T-cell (primary cell): ENCODE results near the gene IQSEC2. TPM values are rescaled to one million over a fixed set of nuclear protein-coding genes. Genes with fewer than 3 reads are reported as not detected.

Source experiments
- ATAC-seq, 4 experiments: fragments of 200-7000 bp in 3 of 4; fragments of 150-1000 bp in 1 of 4; cut with Tn5 transposase; replicated peaks in 1 of 4; 1 replicate in 3 of 4; 2 replicates in 1 of 4; pipeline ENCODE4 v1.10.0; 2021; ENCODE audit warnings: moderate library complexity in 3 of 4, mild to moderate bottlenecking in 2 of 4, moderate number of reproducible peaks in 1 of 4
- CTCF ChIA-PET, 2 donors: fragments of 300-600 bp; sonication (Branson Sonifier 250); formaldehyde crosslinking; loops; one replicate each; lab custom pipeline; 2022; ENCODE audit warnings: antibody characterized with exemption in 2 of 2; lab: Charles Lee
- POLR2A ChIA-PET, 2 donors: fragments of 300-600 bp; sonication (Branson Sonifier 250); formaldehyde crosslinking; loops; one replicate each; lab custom pipeline; 2022; ENCODE audit warnings: antibody characterized with exemption in 2 of 2; lab: Charles Lee
- DNase-seq, 35 experiments: peaks; one replicate each; pipeline versions ENCODE4 v3.0.0 to v3.0.0-alpha.2; 2013 to 2023
- H3K27ac ChIP-seq: one replicate; pipeline ENCODE4 v1.5.1; 2013; ENCODE audit warnings: low read length
- H3K27me3 ChIP-seq, 2 experiments: replicated peaks in 1 of 2; 1 replicate in 1 of 2; 2 replicates in 1 of 2; pipeline versions ENCODE4 v1.6.1 to v1.7.0; 2013; ENCODE audit warnings: low read length in 1 of 2, mixed read lengths in 1 of 2; ENCODE audit not compliant: control insufficient read depth in 2 of 2, insufficient read depth in 2 of 2; ENCODE audit errors: extremely low read depth in 1 of 2
- H3K36me3 ChIP-seq, 2 donors: 1 replicate in 1 of 2; 2 replicates in 1 of 2; pipeline versions ENCODE4 v1.6.1 to v1.7.0; 2013; ENCODE audit warnings: low read length in 1 of 2; ENCODE audit not compliant: control insufficient read depth in 2 of 2, insufficient read depth in 1 of 2; ENCODE audit errors: extremely low read depth in 1 of 2
- H3K4me1 ChIP-seq, 2 experiments: 1 replicate in 1 of 2; 2 replicates in 1 of 2; pipeline versions ENCODE4 v1.6.1 to v1.7.0; 2013; ENCODE audit warnings: low read length in 2 of 2, mixed read lengths in 1 of 2; ENCODE audit not compliant: insufficient read depth in 2 of 2, control insufficient read depth in 1 of 2; ENCODE audit errors: extremely low read depth in 1 of 2
- H3K4me3 ChIP-seq, 2 donors: 1 replicate in 1 of 2; 2 replicates in 1 of 2; pipeline versions ENCODE4 v1.5.1 to v1.7.0; 2013; ENCODE audit warnings: mild to moderate bottlenecking in 2 of 2, low read length in 1 of 2, moderate library complexity in 1 of 2; ENCODE audit not compliant: control insufficient read depth in 1 of 2; ENCODE audit errors: extremely low read depth in 1 of 2
- H3K9me3 ChIP-seq: 2 replicates; pipeline ENCODE4 v1.7.0; 2013
- H3K27ac Mint-ChIP-seq, 2 donors: one replicate each; pipeline ENCODE4 v1.8.0; 2020 to 2021; ENCODE audit warnings: mild to moderate bottlenecking in 2 of 2, mixed read lengths in 2 of 2
- H3K27me3 Mint-ChIP-seq, 2 donors: one replicate each; pipeline ENCODE4 v1.8.0; 2021 to 2022; ENCODE audit warnings: mixed read lengths in 2 of 2
- H3K36me3 Mint-ChIP-seq: one replicate; pipeline ENCODE4 v1.8.0; 2021; ENCODE audit warnings: mixed read lengths
- H3K4me1 Mint-ChIP-seq, 3 donors: one replicate each; pipeline ENCODE4 v1.8.0; 2020 to 2022; ENCODE audit warnings: mixed read lengths in 3 of 3, mild to moderate bottlenecking in 1 of 3
- H3K4me3 Mint-ChIP-seq, 3 donors: one replicate each; pipeline ENCODE4 v1.8.0; 2020 to 2022; ENCODE audit warnings: mild to moderate bottlenecking in 3 of 3, mixed read lengths in 3 of 3, moderate library complexity in 3 of 3
- H3K9me3 Mint-ChIP-seq, 3 donors: one replicate each; pipeline ENCODE4 v1.8.0; 2020 to 2022; ENCODE audit warnings: mixed read lengths in 3 of 3
- WGBS: methylation state at CpG from one replicate; pipeline ENCODE4 v1.1.5; 2013; ENCODE audit warnings: missing lambda C conversion rate; ENCODE audit not compliant: insufficient coverage; 5-methylcytosine and 5-hydroxymethylcytosine counted together
- total RNA-seq, 35 experiments: library from RNA in 6 of 35; stranded (reverse) in 6 of 35; fragments of 120-200 nt in 1 of 35; gene quantifications; one replicate each; pipeline versions ENCODE4 v1.2.1 to v1.2.4 and lab custom pipeline; 2013 to 2026

The IQSEC2 gene
- total RNA-seq, 5 donors from 2014 or later (not counting 1 experiment from before 2014, with no cell fraction given), result 1.2 to 2.0 (median 1.4) TPM

GRCh38 chrX:53290441-53291041 lies 9.2 kb upstream of the IQSEC2 start:
- H3K4me3 Mint-ChIP-seq, result no peak overlapping the region
- Histone ChIP-seq H3K27me3 (no peaks in the 10 kb centered on the region), H3K4me3 (no peak overlapping the region), H3K36me3 (no peaks in the 10 kb centered on the region), H3K9me3 (no peaks in the 10 kb centered on the region), H3K27ac (no peak overlapping the region), H3K4me1 (peaks cover 0 to 30% of the 10 kb centered on the region in 2 experiments)
- no peak overlapping the region for H3K27ac Mint-ChIP-seq
- DNase-seq (no peak), ATAC-seq (no peak)
- H3K4me1 Mint-ChIP-seq, result peaks cover 25 to 31% (median 28%) of the 10 kb centered on the region in 3 donors
- 93% methylated on average over 5 of the region's 7 CpGs for WGBS
- H3K9me3 Mint-ChIP-seq, result no peaks in the 10 kb centered on the region
- peaks cover 0 to 3% of the 10 kb centered on the region in 2 donors for H3K27me3 Mint-ChIP-seq
- ChIA-PET POLR2A (no interaction called here), CTCF (interaction anchor here in 1 of 2 donors (0.6 to 1.3 kb wide), 3 partner anchors 26 to 192 kb away, joined by 3 to 7 read pairs (median 4); no protein-coding TSS in a partner anchor)
- H3K36me3 Mint-ChIP-seq, result no peaks in the 10 kb centered on the region

- H3K27ac ChIP-seq, result peak overlapping the region; percentile 70
- Mint-ChIP-seq H3K4me3 (peak overlapping the region; percentile 66 to 79 (median 78)), H3K4me1 (peaks cover 34 to 40% (median 37%) of the 10 kb centered on the region in 3 donors), H3K27ac (peak overlapping the region; percentile 92 to 95), H3K27me3 (peaks cover 0 to 3% of the 10 kb centered on the region in 2 donors), H3K9me3 (no peaks in the 10 kb centered on the region), H3K36me3 (no peaks in the 10 kb centered on the region)
- ChIA-PET POLR2A (no interaction called here), CTCF (interaction anchor here (1.1 to 1.2 kb wide), 2 partner anchors 12 to 26 kb away, joined by 3 read pairs; no protein-coding TSS in a partner anchor)
- WGBS, result 0% methylated on average over 4 of the region's 8 CpGs
- no peaks in the 10 kb centered on the region for H3K9me3 ChIP-seq
- H3K4me1 ChIP-seq, result peaks cover 0 to 36% of the 10 kb centered on the region in 2 experiments
- DNase-seq, result peak in 12 of 35 experiments; percentile 3 to 33 (median 8)
- peak in 3 of 4 experiments; percentile 7 to 53 (median 25) for ATAC-seq
- H3K4me3 ChIP-seq, result peak overlapping the region; percentile 38 to 42
- no peaks in the 10 kb centered on the region for H3K27me3 ChIP-seq
- no peaks in the 10 kb centered on the region for H3K36me3 ChIP-seq
Measured at GRCh38 chrX:53288189-53288588, 6.8 kb upstream of the IQSEC2 start.

GRCh38 chrX:53287493-53288138 lies 6.2 kb upstream of the IQSEC2 start:
- WGBS, result 0% methylated on average over 1 of the region's 11 CpGs
- Histone ChIP-seq H3K36me3 (no peaks in the 10 kb centered on the region), H3K4me1 (peaks cover 0 to 36% of the 10 kb centered on the region in 2 experiments), H3K9me3 (no peaks in the 10 kb centered on the region), H3K4me3 (peak overlapping the region; percentile 38 to 42), H3K27ac (peak overlapping the region; percentile 70), H3K27me3 (no peaks in the 10 kb centered on the region)
- ChIA-PET CTCF (interaction anchor here (1.1 to 1.2 kb wide), 2 partner anchors 13 to 27 kb away, joined by 3 read pairs; no protein-coding TSS in a partner anchor), POLR2A (interaction anchor here in 1 of 2 donors (0.5 to 0.6 kb wide), 3 partner anchors 731 to 1879 kb away, joined by 3 to 4 read pairs (median 3); no protein-coding TSS in a partner anchor)
- Mint-ChIP-seq H3K9me3 (no peaks in the 10 kb centered on the region), H3K27ac (peak overlapping the region; percentile 92 to 95), H3K4me3 (peak overlapping the region; percentile 66 to 79 (median 78)), H3K36me3 (no peaks in the 10 kb centered on the region), H3K4me1 (peaks cover 34 to 40% (median 37%) of the 10 kb centered on the region in 3 donors), H3K27me3 (peaks cover 0 to 5% of the 10 kb centered on the region in 2 donors)
- DNase-seq, result peak in 29 of 35 experiments; percentile 7 to 55 (median 19)
- peak; percentile 76 to 82 (median 80) for ATAC-seq

GRCh38 chrX:53286171-53286570 lies 4.8 kb upstream of the IQSEC2 start:
- Histone ChIP-seq H3K4me3 (no peak overlapping the region), H3K27ac (no peak overlapping the region), H3K36me3 (no peaks in the 10 kb centered on the region), H3K4me1 (peaks cover 0 to 36% of the 10 kb centered on the region in 2 experiments), H3K27me3 (no peaks in the 10 kb centered on the region), H3K9me3 (no peaks in the 10 kb centered on the region)
- ChIA-PET POLR2A (no interaction called here), CTCF (interaction anchor here (0.6 to 0.8 kb wide), 4 partner anchors 8 to 257 kb away, joined by 3 to 5 read pairs (median 4); no protein-coding TSS in a partner anchor)
- Mint-ChIP-seq H3K27ac (no peak overlapping the region), H3K4me3 (peak overlapping the region in 1 of 3 donors; percentile 79), H3K9me3 (no peaks in the 10 kb centered on the region), H3K36me3 (no peaks in the 10 kb centered on the region), H3K4me1 (peaks cover 34 to 40% (median 37%) of the 10 kb centered on the region in 3 donors), H3K27me3 (peaks cover 0 to 11% of the 10 kb centered on the region in 2 donors)
- no peak for ATAC-seq
- WGBS, result no CpG with 5 or more reads among the region's 3 CpGs
- no peak for DNase-seq

- H3K4me3 ChIP-seq, result no peak overlapping the region
- H3K27me3 ChIP-seq, result no peaks in the 10 kb centered on the region
- peaks cover 0 to 11% of the 10 kb centered on the region in 2 donors for H3K27me3 Mint-ChIP-seq
- ATAC-seq (no peak), DNase-seq (no peak)
- peaks cover 34 to 40% (median 37%) of the 10 kb centered on the region in 3 donors for H3K4me1 Mint-ChIP-seq
- H3K9me3 Mint-ChIP-seq, result no peaks in the 10 kb centered on the region
- no peaks in the 10 kb centered on the region for H3K36me3 ChIP-seq
- WGBS, result no CpG with 5 or more reads among the region's 3 CpGs
- POLR2A ChIA-PET, result no interaction called here
- no peaks in the 10 kb centered on the region for H3K9me3 ChIP-seq
- no peak overlapping the region for H3K27ac Mint-ChIP-seq
- no peaks in the 10 kb centered on the region for H3K36me3 Mint-ChIP-seq
- H3K27ac ChIP-seq, result no peak overlapping the region
- H3K4me3 Mint-ChIP-seq, result no peak overlapping the region
- peaks cover 0 to 36% of the 10 kb centered on the region in 2 experiments for H3K4me1 ChIP-seq
- CTCF ChIA-PET, result interaction anchor here (0.6 to 0.8 kb wide), 5 partner anchors 9 to 1051 kb away, joined by 3 to 5 read pairs (median 4); no protein-coding TSS in a partner anchor
Measured at GRCh38 chrX:53285591-53285990, 4.2 kb upstream of the IQSEC2 start.
